ENCODE measurements around the gene FARP1. TPM values are rescaled to one million over a fixed set of nuclear protein-coding genes. Genes with fewer than 3 reads are reported as not detected.

Gene FARP1
- total RNA-seq, 1 donor from 2014 or later, result 128 TPM

- Mint-ChIP-seq H3K4me3 (ENCODE audit: unreplicated experiment) (no peak overlapping the region), H3K36me3 (ENCODE audit: low read depth, unreplicated experiment) (peaks cover 15% of the 10 kb centered on the region), H3K27ac (ENCODE audit: unreplicated experiment) (no peak overlapping the region), H3K9me3 (ENCODE audit: unreplicated experiment) (no peaks in the 10 kb centered on the region), H3K27me3 (ENCODE audit: low read depth, unreplicated experiment) (no peaks in the 10 kb centered on the region), H3K4me1 (ENCODE audit: low read depth, unreplicated experiment) (peaks cover 16% of the 10 kb centered on the region)
- no peak for DNase-seq (ENCODE audit: low read depth)
- Histone ChIP-seq H4K20me1 (ENCODE audit: insufficient read depth, low read length) (peaks cover 41% of the 10 kb centered on the region), H3K79me2 (ENCODE audit: insufficient read depth, low read length) (peaks cover 32% of the 10 kb centered on the region), H3K27ac (ENCODE audit: low read depth, low read length) (no peak overlapping the region), H2AFZ (ENCODE audit: low read depth, low read length) (no peak overlapping the region), H3K27me3 (ENCODE audit: insufficient read depth, low read length) (no peaks in the 10 kb centered on the region), H3K4me1 (ENCODE audit: insufficient read depth, low read length) (peaks cover 7% of the 10 kb centered on the region), H3K4me2 (ENCODE audit: low read length) (no peak overlapping the region), H3K4me3 (ENCODE audit: insufficient read depth, low read depth, low read length) (no peak overlapping the region), H3K36me3 (ENCODE audit: insufficient read depth, low read length) (no peaks in the 10 kb centered on the region), H3K9me3 (ENCODE audit: insufficient read depth, low read depth, low read length) (no peaks in the 10 kb centered on the region), H3K9ac (ENCODE audit: low read length) (no peak overlapping the region)
- TF ChIP-seq CTCF (IDR thresholded peaks at IDR 0.05; ENCODE audit: insufficient read depth, low read depth, low read length) (no peak), EZH2 (IDR thresholded peaks at IDR 0.05; ENCODE audit: insufficient read depth, low read length) (no peak)
- no peak for FAIRE-seq
These were observed 150.2 kb downstream of the FARP1 start for GRCh38 chr13:98293103-98293502.

- Histone ChIP-seq H3K9ac (ENCODE audit: low read length) (no peak overlapping the region), H3K27me3 (ENCODE audit: insufficient read depth, low read length) (no peaks in the 10 kb centered on the region), H2AFZ (ENCODE audit: low read depth, low read length) (no peak overlapping the region), H3K9me3 (ENCODE audit: insufficient read depth, low read depth, low read length) (no peaks in the 10 kb centered on the region), H3K4me3 (ENCODE audit: insufficient read depth, low read depth, low read length) (no peak overlapping the region), H3K36me3 (ENCODE audit: insufficient read depth, low read length) (no peaks in the 10 kb centered on the region), H4K20me1 (ENCODE audit: insufficient read depth, low read length) (peaks cover 46% of the 10 kb centered on the region), H3K79me2 (ENCODE audit: insufficient read depth, low read length) (peaks cover 32% of the 10 kb centered on the region), H3K4me1 (ENCODE audit: insufficient read depth, low read length) (peaks cover 7% of the 10 kb centered on the region), H3K27ac (ENCODE audit: low read depth, low read length) (no peak overlapping the region), H3K4me2 (ENCODE audit: low read length) (no peak overlapping the region)
- FAIRE-seq (no peak), DNase-seq (ENCODE audit: low read depth) (no peak)
- TF ChIP-seq CTCF (IDR thresholded peaks at IDR 0.05; ENCODE audit: insufficient read depth, low read depth, low read length), result no peak
- no peak for TF ChIP-seq EZH2 (IDR thresholded peaks at IDR 0.05; ENCODE audit: insufficient read depth, low read length)
- Mint-ChIP-seq H3K36me3 (ENCODE audit: low read depth, unreplicated experiment) (peaks cover 13% of the 10 kb centered on the region), H3K9me3 (ENCODE audit: unreplicated experiment) (no peaks in the 10 kb centered on the region), H3K27me3 (ENCODE audit: low read depth, unreplicated experiment) (no peaks in the 10 kb centered on the region), H3K4me1 (ENCODE audit: low read depth, unreplicated experiment) (peaks cover 18% of the 10 kb centered on the region), H3K27ac (ENCODE audit: unreplicated experiment) (no peak overlapping the region), H3K4me3 (ENCODE audit: unreplicated experiment) (no peak overlapping the region)
These were observed 150.8 kb downstream of the FARP1 start for GRCh38 chr13:98293570-98294142.

- TF ChIP-seq CTCF (IDR thresholded peaks at IDR 0.05; ENCODE audit: insufficient read depth, low read depth, low read length) (no peak), EZH2 (IDR thresholded peaks at IDR 0.05; ENCODE audit: insufficient read depth, low read length) (no peak)
- no peaks in the 10 kb centered on the region for H3K27me3 Mint-ChIP-seq (ENCODE audit: low read depth, unreplicated experiment)
- H3K27ac ChIP-seq (ENCODE audit: low read depth, low read length), result no peak overlapping the region
- H3K4me1 Mint-ChIP-seq (ENCODE audit: low read depth, unreplicated experiment), result peaks cover 23% of the 10 kb centered on the region
- H3K4me3 ChIP-seq (ENCODE audit: insufficient read depth, low read depth, low read length), result no peak overlapping the region
- H4K20me1 ChIP-seq (ENCODE audit: insufficient read depth, low read length), result peaks cover 38% of the 10 kb centered on the region
- H2AFZ ChIP-seq (ENCODE audit: low read depth, low read length), result no peak overlapping the region
- H3K27ac Mint-ChIP-seq (ENCODE audit: unreplicated experiment), result no peak overlapping the region
- no peaks in the 10 kb centered on the region for H3K9me3 Mint-ChIP-seq (ENCODE audit: unreplicated experiment)
- H3K4me1 ChIP-seq (ENCODE audit: insufficient read depth, low read length), result peaks cover 10% of the 10 kb centered on the region
- peaks cover 10% of the 10 kb centered on the region for H3K36me3 Mint-ChIP-seq (ENCODE audit: low read depth, unreplicated experiment)
- no peaks in the 10 kb centered on the region for H3K9me3 ChIP-seq (ENCODE audit: insufficient read depth, low read depth, low read length)
- H3K79me2 ChIP-seq (ENCODE audit: insufficient read depth, low read length), result peaks cover 37% of the 10 kb centered on the region
- no peak overlapping the region for H3K4me2 ChIP-seq (ENCODE audit: low read length)
- H3K27me3 ChIP-seq (ENCODE audit: insufficient read depth, low read length), result no peaks in the 10 kb centered on the region
- FAIRE-seq, result peak; percentile 52
- no peak overlapping the region for H3K9ac ChIP-seq (ENCODE audit: low read length)
- no peak for DNase-seq (ENCODE audit: low read depth)
- H3K4me3 Mint-ChIP-seq (ENCODE audit: unreplicated experiment), result no peak overlapping the region
- H3K36me3 ChIP-seq (ENCODE audit: insufficient read depth, low read length), result no peaks in the 10 kb centered on the region
These were observed 152.5 kb downstream of the FARP1 start for GRCh38 chr13:98295371-98295770.

Data from astrocyte (in vitro differentiated cells and primary cell).